Sigmoid colon (tissue), 4 donors: Measurements from ENCODE around the gene ZNF136.

Experiments
- EP300 ChIP-seq, 4 donors: sonication (generic); formaldehyde crosslinking; IDR thresholded peaks; one replicate each; pipeline ENCODE4 v1.6.1; 2017; ENCODE audit warnings: antibody characterized with exemption in 4 of 4
- POLR2A ChIP-seq, 2 donors: fragments of 450-650 bp; IDR thresholded peaks; one replicate each; pipeline ENCODE4 v1.6.1; 2016; ENCODE audit warnings: antibody characterized with exemption in 2 of 2, mild to moderate bottlenecking in 2 of 2, moderate library complexity in 2 of 2
- POLR2AphosphoS5 ChIP-seq, 4 donors: sonication (generic); formaldehyde crosslinking; IDR thresholded peaks; one replicate each; pipeline ENCODE4 v1.6.1; 2017; ENCODE audit warnings: antibody characterized with exemption in 4 of 4
- TF ChIP-seq, protein P1 (sequence below), 4 experiments: fragments of 450-650 bp in 3 of 4; fragments of 200-600 bp in 1 of 4; IDR thresholded peaks; one replicate each; pipeline ENCODE4 v1.5.1; 2016 to 2019; ENCODE audit warnings: antibody characterized with exemption in 4 of 4, mild to moderate bottlenecking in 3 of 4, moderate library complexity in 2 of 4

DNA sequence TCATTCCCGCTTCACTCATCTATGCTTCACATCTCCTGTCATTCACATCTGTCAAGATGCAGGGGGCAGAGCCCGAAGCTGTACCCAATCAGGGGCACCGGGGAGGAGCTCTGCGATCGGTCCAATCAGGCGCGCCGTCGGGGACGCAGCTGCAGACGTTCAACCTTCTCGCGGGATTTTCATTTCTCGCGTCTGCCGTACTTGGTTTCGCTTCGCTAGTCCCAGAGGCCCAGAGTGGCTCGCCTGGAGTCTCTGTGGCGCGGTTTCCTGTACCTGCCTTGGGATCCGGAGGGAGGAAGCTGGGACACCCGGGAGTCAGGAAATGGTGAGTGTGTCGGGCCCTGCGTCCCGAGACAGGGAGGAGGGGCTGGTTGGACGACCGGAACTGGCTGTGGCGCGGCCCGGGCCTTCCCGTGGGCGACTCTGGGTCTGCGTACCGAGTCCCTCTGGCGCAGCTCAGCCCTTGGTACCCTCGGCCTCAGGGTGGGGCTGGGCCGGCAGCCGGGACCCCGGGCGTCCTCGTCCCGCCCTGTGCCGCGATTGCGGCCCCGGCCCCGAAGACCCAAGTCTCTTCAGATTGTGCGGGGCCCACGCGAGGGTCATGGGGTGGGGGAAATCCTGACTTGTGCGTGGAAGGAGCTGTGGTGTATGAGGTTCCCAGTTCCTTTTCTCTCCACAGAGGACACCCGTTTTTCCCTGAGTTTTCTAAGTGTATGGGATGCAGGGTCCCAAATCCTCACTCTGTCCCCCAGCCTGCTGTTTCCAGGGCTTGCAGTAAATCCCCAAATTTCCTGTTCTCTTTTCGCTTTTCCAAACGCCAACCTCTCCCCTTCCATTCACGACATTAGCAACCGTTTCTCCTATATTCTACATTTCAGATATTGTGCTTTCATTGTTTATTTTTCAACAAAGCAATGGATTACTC lies at the start of gene ZNF136:
- TF ChIP-seq, protein P1, sequence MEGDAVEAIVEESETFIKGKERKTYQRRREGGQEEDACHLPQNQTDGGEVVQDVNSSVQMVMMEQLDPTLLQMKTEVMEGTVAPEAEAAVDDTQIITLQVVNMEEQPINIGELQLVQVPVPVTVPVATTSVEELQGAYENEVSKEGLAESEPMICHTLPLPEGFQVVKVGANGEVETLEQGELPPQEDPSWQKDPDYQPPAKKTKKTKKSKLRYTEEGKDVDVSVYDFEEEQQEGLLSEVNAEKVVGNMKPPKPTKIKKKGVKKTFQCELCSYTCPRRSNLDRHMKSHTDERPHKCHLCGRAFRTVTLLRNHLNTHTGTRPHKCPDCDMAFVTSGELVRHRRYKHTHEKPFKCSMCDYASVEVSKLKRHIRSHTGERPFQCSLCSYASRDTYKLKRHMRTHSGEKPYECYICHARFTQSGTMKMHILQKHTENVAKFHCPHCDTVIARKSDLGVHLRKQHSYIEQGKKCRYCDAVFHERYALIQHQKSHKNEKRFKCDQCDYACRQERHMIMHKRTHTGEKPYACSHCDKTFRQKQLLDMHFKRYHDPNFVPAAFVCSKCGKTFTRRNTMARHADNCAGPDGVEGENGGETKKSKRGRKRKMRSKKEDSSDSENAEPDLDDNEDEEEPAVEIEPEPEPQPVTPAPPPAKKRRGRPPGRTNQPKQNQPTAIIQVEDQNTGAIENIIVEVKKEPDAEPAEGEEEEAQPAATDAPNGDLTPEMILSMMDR (IDR thresholded peaks at IDR 0.05) = no peak
- TF ChIP-seq POLR2A (IDR thresholded peaks at IDR 0.05) (peak; percentile 81 to 85), POLR2AphosphoS5 (IDR thresholded peaks at IDR 0.05) (peak; percentile 91 to 97 (median 96)), EP300 (IDR thresholded peaks at IDR 0.05) (no peak)
